GM12891 (cell line): ENCODE data around the gene VSIG10L.

ENCODE experiments used
- DNase-seq: peaks from one replicate; pipeline ENCODE4 v3.0.0; 2011; ENCODE audit warnings: low spot score; ENCODE audit not compliant: insufficient read length
- FAIRE-seq: peaks from 2 replicates; lab custom pipeline; 2011; peaks lifted over from hg19 to GRCh38; lab: Jason Lieb, UNC
- PAX5 ChIP-seq: IDR thresholded peaks from 2 replicates; pipeline ENCODE4 v1.6.1; 2011; ENCODE audit warnings: low read length, moderate library complexity, mild to moderate bottlenecking; ENCODE audit not compliant: insufficient read depth, severe bottlenecking
- POLR2A ChIP-seq: IDR thresholded peaks from 2 replicates; pipeline ENCODE4 v1.6.1; 2011; ENCODE audit warnings: low read depth, low read length, control low read depth
- POLR2AphosphoS5 ChIP-seq: IDR thresholded peaks from 2 replicates; pipeline ENCODE4 v1.6.1; 2011; ENCODE audit warnings: low read depth, low read length, control low read depth
- POU2F2 ChIP-seq: IDR thresholded peaks from 2 replicates; pipeline ENCODE4 v1.6.1; 2011; ENCODE audit warnings: low read depth, mild to moderate bottlenecking, control low read depth, low read length, moderate library complexity
- SPI1 ChIP-seq: IDR thresholded peaks from 2 replicates; pipeline ENCODE4 v1.6.1; 2011; ENCODE audit warnings: low read depth, low read length, control low read depth
- TAF1 ChIP-seq: IDR thresholded peaks from 2 replicates; pipeline ENCODE4 v1.6.1; 2011; ENCODE audit warnings: low read depth, low read length, control low read depth

VSIG10L gene

DNA sequence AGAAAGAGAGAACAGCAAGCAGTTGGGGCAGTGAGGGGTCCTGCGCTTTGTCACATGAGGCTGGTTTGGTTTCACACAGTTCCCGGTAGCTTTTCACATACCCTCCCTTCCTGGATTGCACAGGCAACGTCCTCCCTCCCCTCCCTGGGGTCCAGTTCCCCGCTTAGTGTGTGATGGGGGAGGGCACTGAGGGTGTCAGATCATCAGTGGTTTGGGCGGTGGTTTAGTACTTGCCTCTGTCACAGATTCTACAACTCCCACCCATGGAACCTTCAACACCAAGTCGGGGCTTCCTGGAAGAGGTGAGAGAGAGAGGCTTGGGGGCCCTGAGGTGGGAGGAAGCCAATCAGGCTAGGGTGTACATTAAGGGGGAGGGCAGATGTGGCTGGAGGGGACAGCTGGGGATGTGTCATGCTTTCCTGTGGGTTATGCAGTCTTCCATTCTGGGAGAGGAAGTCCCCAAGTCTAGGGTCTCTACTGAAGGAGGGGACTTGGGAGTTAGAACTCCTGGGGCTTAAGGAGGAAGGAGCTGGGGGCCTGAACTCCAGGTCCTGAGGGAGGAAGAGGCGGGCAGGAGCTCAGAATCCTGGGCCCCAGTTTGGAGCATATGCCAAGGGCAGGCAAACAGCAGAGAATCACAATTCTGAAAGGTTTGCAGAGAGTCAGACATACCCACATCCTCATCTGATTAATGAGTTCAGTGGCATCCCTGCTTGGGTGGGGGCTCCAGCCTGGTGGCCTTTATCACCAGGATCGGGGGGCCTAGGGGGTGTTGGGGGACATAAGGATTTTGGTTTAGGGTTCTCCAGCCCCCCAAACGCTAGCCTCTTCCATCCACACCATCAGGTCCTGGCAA is 30.9 kb upstream of the VSIG10L start, which contains the start of gene NKG7:
Gene NKG7 (minus strand): TSS at position 6 of the 856 bp plus-strand sequence. CDS start 119 bp downstream, outside the sequence.
- TF ChIP-seq TAF1 (peak; percentile 28; the same call in 1 of the 2 replicates), SPI1 (peak; percentile 67), POLR2A (no peak; the same call in 1 of the 2 replicates), POU2F2 (peak; percentile 56; the same call in 1 of the 2 replicates), POLR2AphosphoS5 (no peak), PAX5 (no peak)
- no peak for DNase-seq
- FAIRE-seq = peak; percentile 91

GRCh38 chr19:51372021-51372648 is 30.2 kb upstream of the VSIG10L start:
- FAIRE-seq = peak; percentile 40
- DNase-seq = no peak
- TF ChIP-seq POLR2A = no peak
- TF ChIP-seq POLR2AphosphoS5 = no peak
- TF ChIP-seq TAF1 = no peak
- no peak for TF ChIP-seq PAX5
- no peak for TF ChIP-seq SPI1
- no peak for TF ChIP-seq POU2F2

- DNase-seq (no peak), FAIRE-seq (no peak)
- TF ChIP-seq POLR2AphosphoS5 (no peak), SPI1 (no peak), POLR2A (no peak), TAF1 (no peak), POU2F2 (no peak), PAX5 (no peak)
Observed at GRCh38 chr19:51371186-51371690, 29.3 kb upstream of the VSIG10L start.

DNA sequence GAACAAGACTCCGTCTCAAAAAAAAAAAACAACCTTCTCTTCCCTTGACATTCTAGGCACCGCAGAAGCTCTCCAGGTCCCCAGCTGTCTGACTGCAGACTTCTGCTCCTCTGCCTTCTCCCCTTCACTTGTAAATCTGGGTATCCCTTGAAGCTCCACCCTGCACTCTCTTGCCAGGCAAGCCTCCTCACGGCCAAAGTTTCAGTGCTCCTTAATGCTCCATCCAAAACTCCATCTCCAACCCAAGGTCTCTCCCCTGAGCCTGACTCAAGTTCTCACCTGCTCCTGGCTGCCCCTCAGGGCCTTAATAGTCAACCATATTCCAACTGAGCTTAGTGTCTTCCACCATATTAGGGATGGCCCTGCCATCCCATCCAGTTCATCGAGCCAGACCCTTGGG is 28.3 kb upstream of the VSIG10L start:
- DNase-seq = no peak
- no peak for TF ChIP-seq SPI1
- TF ChIP-seq POU2F2 = no peak
- TF ChIP-seq TAF1 = no peak
- FAIRE-seq = no peak

DNA sequence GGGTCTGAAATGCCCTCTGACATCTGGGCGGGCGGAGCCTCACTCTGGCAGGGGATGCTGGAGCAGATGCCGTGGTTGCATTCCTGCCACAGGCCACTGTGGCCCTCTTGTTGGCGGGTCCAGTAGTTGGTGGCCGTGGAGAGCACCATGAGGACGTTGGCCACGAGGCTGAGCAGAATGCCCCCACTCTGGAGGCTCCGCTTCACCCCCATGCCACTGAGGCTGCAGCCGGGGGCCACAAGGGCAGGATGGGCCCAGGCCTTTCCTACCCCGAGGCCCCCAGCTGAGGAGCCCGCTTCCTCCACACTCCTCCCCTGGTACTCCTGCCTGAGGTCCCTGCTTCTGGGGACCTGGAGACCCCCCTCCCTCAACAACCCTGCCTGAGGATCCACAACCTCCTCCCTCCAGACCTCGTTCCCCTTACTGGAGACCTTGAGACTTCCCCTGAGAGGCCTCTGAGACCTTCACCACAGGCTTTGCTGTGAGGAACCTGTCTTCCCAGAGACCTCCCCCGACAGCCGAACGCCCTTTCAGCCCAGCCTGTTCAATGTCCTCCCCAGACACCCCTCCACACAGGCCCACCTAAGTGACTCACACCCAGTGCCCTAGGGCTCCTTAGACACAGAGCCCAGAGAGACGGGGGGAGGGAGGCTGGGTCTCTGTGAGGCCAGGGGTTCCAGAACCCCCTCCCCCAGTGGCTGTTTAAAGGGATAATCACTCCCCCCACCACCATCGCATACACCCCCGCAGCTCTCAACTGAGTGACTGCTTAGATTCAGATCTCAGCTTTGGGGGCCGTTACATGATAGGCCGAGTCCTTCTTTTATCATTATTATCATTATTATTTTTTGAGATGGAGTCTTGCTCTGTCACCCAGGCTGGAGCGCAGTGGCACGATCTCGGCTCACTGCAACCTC is 26.7 kb upstream of the VSIG10L start, which contains the start of gene CLDND2:
Gene CLDND2 (minus strand): TSS at position 638 of the 917 bp plus-strand sequence. CDS start 426 bp downstream, at position 212.
- TF ChIP-seq POLR2AphosphoS5 (no peak), POU2F2 (peak; percentile 28; the same call in 1 of the 2 replicates), TAF1 (no peak), SPI1 (no peak)
- DNase-seq (no peak), FAIRE-seq (no peak)

DNA sequence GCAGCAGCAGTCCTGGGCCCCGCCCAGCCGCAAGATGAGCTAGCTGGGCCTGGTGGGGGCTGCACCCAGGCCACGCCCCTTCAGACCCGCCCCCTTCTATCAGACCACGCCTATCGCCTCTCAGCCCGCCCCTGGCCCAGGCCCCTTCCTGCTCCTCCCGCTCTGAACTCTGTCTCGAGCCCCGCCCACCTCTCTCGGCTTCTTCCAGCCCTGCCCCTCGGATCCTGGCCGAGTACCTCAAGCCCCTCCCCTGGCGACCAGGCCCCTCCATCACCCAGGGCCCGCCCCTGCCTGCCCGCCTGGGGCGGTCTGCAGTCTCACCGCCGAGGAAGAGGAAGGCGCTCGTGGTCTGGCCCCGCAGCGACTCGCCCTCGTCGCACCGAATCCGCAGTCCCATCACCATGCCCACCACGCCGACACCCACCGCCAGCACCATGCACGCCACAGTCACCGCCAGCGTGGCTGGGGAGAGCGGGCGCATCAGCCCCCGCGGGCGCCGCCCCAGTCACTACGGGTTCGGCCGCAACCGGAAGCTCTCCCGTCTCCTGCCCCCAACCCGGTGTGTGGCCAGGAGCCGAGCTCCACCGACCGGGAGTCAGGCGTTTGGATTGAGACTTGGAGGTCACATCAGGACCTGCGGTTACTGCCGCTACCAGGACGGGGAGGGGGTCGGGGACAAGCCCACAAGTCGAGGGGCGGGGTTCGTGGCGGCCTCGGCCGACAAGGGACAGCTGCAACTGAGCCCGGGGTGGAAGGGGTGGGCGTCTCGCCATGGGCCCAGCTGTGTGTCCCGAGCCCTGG is 25.8 kb upstream of the VSIG10L start:
- peak; percentile 97 for DNase-seq
- peak; percentile 98 for FAIRE-seq
- TF ChIP-seq POU2F2 (no peak), SPI1 (no peak), POLR2AphosphoS5 (peak; percentile 20; the same call in 1 of the 2 replicates)

DNA sequence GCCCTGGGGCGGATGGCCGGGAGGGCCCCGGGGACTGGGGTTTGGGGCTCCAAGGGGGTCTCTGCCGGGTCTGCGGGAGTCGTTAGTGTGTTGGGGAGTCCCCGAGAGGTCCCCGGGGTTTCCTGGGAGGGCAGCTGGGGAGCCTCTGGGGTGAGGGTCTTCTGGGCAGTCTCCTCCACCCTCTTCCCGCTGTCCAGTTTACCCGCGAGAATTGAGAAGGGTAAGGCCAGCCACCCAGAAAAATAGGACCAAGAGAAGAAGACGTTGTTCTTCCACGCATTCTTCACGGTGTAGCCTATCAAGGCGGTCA is 25.3 kb upstream of the VSIG10L start:
- FAIRE-seq (no peak), DNase-seq (no peak)
- TF ChIP-seq TAF1 (no peak), POLR2AphosphoS5 (no peak), SPI1 (no peak), PAX5 (no peak), POLR2A (no peak), POU2F2 (no peak)

DNA sequence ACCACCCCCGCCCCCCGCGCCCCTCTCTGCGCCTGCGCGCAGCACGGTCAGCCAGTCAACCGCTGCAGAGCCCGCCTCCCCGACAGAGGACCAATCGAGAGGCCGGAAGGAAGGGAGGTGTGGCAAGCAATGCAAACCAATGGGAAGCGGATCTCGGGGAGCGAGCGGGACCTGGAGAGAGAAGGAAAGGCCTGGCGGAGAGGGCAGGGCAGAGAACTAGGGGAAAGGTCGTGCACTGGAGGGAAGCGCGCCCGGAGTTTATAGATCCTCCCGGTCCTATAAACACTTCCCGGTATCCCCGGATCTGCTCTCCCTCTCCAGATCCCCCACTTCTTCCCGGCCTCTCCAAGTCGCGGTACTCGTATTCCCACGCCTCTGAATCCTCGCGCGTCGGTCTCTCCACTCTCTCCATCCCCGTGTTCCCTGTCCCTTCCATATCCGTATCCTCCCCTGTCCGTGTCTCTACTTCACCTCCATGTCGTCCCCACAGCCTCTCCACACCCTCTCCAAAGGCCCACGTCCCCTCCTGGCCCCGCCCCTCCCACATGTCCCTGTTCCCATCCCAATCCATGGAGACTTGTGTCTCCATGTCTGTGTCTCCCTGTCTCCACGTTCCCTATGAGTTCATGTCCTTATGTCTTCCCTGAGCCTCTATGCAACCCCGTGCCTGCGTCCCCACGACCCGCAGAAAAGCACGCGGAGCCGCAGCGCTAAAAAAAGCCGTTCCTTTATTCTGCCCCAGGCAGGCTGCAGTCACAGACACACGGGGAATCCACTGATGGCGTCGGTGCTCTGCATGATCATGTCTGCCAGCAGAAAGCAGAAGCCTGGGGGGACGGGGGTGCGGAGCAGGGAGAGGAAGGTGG is 24.7 kb upstream of the VSIG10L start:
- peak; percentile 96 for DNase-seq
- FAIRE-seq = peak; percentile 85

More for the DNA sequence above, 24.7 kb upstream of the VSIG10L start:
- TF ChIP-seq POLR2AphosphoS5 (peak; percentile 64), TAF1 (peak; percentile 57; the same call in 1 of the 2 replicates), POU2F2 (peak; percentile 66; the same call in 1 of the 2 replicates), POLR2A (peak; percentile 80), SPI1 (peak; percentile 10; the same call in 1 of the 2 replicates), PAX5 (no peak)
